Measurements from ENCODE around the gene ZC3H7A.

Gene ZC3H7A

GRCh38 chr16:11799017-11799381, 1.9 kb upstream of the ZC3H7A start:
- Histone ChIP-seq H3K27me3 (ENCODE audit: control insufficient read depth in 1 of 2, insufficient read depth in 2 of 2, low read length in 2 of 2) (no peaks in the 10 kb centered on the region), H3K9me3 (ENCODE audit: low read length) (no peaks in the 10 kb centered on the region), H3K4me3 (ENCODE audit: low read depth in 1 of 2, low read length in 2 of 2) (no peak overlapping the region), H3K9ac (ENCODE audit: low read length) (no peak overlapping the region), H3K27ac (ENCODE audit: low read depth, low read length) (peak overlapping the region; percentile 98), H3K36me3 (ENCODE audit: insufficient read depth, low read length) (no peaks in the 10 kb centered on the region), H3K4me1 (ENCODE audit: insufficient read depth, low read length) (peaks cover 33% of the 10 kb centered on the region)

DNA sequence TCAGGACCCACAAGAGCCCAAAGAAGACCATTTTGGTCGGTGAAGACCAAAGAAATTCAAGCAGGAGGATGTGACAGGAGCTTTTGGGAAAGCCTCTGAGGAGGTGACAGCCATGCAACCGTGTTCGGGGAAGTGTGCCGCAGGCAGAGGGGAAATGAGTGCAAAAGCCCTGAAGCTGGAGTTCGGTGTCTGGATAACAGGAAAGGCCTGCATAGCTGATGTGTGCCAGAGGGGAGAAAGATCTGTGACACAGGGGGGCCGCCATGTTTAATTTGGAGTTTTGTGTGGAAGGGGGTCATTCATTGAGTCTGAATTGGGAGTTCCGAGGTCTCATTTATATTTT, 870 bp upstream of the ZC3H7A start:
- no peaks in the 10 kb centered on the region for H3K36me3 ChIP-seq (ENCODE audit: insufficient read depth, low read length)
- peaks cover 43% of the 10 kb centered on the region for H3K4me1 ChIP-seq (ENCODE audit: insufficient read depth, low read length)

DNA sequence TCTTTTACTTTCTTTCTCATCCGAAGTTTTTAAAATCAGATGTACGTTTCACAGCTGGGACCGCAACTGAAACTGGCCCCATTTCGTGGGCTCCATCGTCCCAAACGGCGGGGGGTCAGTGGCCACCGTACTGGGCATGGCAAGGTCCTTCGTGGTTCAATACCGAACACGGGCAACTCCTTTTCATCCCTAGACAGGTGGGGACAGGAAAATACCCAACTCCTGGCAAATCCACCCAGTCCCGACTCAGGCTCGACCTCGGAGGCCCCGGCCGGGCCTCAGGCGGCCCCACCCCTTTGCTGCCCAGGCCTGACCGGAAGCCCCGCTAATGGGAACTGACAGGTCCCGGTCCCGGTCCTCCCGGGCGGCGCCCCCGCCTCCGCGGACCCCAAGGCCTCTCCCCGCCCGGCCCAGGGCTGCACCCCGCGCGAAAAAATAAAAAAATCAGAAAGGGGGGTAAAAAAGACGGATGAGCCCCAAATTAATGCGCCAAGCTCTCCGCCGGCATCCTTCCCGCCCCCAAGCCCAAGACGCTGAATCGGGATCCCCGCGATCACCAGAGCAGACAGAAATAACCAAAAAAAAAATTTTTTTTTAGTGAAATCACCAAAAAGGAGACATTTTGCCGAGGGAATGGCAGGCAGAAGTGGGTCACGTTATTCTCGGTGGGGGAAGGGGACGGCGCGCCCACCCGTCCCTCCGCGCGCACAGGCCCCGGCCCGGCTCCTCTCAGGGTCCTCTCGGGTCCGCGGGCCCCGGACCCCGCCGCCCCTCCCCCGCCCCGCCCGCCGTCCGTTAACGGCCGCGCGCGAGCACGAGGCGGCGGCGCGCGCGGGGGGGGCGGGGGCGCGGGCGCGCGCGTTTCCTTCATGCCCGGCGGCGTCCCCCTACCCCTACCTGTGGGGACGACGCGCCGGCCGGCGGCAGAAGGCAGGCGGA, 562 bp downstream of the ZC3H7A start:
- Histone ChIP-seq H3K4me1 (ENCODE audit: insufficient read depth, low read length) (peaks cover 49% of the 10 kb centered on the region), H3K27ac (ENCODE audit: low read depth, low read length) (peak overlapping the region; percentile 96), H3K9me3 (ENCODE audit: low read length) (no peaks in the 10 kb centered on the region), H3K4me3 (ENCODE audit: low read depth in 1 of 2, low read length in 2 of 2) (peak overlapping the region; percentile 75 to 89), H3K27me3 (ENCODE audit: control insufficient read depth in 1 of 2, insufficient read depth in 2 of 2, low read length in 2 of 2) (no peaks in the 10 kb centered on the region), H3K36me3 (ENCODE audit: insufficient read depth, low read length) (no peaks in the 10 kb centered on the region), H3K9ac (ENCODE audit: low read length) (peak overlapping the region; percentile 87)

More for the DNA sequence above, 870 bp upstream of the ZC3H7A start:
- Histone ChIP-seq H3K4me3 (ENCODE audit: low read depth in 1 of 2, low read length in 2 of 2) (peak overlapping the region; percentile 82 to 91), H3K9ac (ENCODE audit: low read length) (peak overlapping the region; percentile 99), H3K27me3 (ENCODE audit: control insufficient read depth in 1 of 2, insufficient read depth in 2 of 2, low read length in 2 of 2) (no peaks in the 10 kb centered on the region), H3K27ac (ENCODE audit: low read depth, low read length) (peak overlapping the region; percentile 98), H3K9me3 (ENCODE audit: low read length) (no peaks in the 10 kb centered on the region)

- Histone ChIP-seq H3K4me1 (ENCODE audit: insufficient read depth, low read length) (peaks cover 54% of the 10 kb centered on the region), H3K9me3 (ENCODE audit: low read length) (no peaks in the 10 kb centered on the region), H3K27me3 (ENCODE audit: control insufficient read depth in 1 of 2, insufficient read depth in 2 of 2, low read length in 2 of 2) (no peaks in the 10 kb centered on the region), H3K36me3 (ENCODE audit: insufficient read depth, low read length) (no peaks in the 10 kb centered on the region), H3K9ac (ENCODE audit: low read length) (peak overlapping the region; percentile 87), H3K27ac (ENCODE audit: low read depth, low read length) (peak overlapping the region; percentile 96), H3K4me3 (ENCODE audit: low read depth in 1 of 2, low read length in 2 of 2) (peak overlapping the region; percentile 75 to 89)
Measured at GRCh38 chr16:11795887-11796226, 1.2 kb downstream of the ZC3H7A start.

- no peaks in the 10 kb centered on the region for H3K36me3 ChIP-seq (ENCODE audit: insufficient read depth, low read length)
- no peaks in the 10 kb centered on the region for H3K9me3 ChIP-seq (ENCODE audit: low read length)
- H3K9ac ChIP-seq (ENCODE audit: low read length) = no peak overlapping the region
- H3K4me1 ChIP-seq (ENCODE audit: insufficient read depth, low read length) = peaks cover 54% of the 10 kb centered on the region
- H3K27me3 ChIP-seq (ENCODE audit: control insufficient read depth in 1 of 2, insufficient read depth in 2 of 2, low read length in 2 of 2) = no peaks in the 10 kb centered on the region
- H3K4me3 ChIP-seq (ENCODE audit: low read depth in 1 of 2, low read length in 2 of 2) = peak overlapping the region; percentile 75 to 89
- peak overlapping the region; percentile 96 for H3K27ac ChIP-seq (ENCODE audit: low read depth, low read length)
Measured at GRCh38 chr16:11794996-11795886, 1.8 kb downstream of the ZC3H7A start.

DNA sequence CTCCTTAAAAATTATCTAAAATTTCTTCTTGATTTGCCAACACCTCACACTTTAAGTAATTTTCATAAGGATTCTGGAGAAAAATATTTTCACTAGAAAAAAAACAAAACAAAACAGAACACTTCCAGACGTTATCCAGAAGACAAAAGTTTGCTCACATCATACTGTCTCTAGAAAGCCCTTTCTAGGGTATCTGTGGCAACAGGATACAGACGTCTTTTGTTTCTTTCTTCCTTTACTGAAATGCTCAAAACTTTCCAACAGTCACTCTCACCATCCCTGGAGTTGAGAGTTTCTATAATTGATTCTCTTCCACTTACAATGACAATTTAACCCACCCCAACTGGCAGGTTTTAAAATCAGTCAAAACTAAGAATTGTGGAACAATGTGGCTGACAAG, 2.6 kb downstream of the ZC3H7A start:
- H3K9me3 ChIP-seq (ENCODE audit: low read length) = no peaks in the 10 kb centered on the region
- no peak overlapping the region for H3K27ac ChIP-seq (ENCODE audit: low read depth, low read length)
- H3K36me3 ChIP-seq (ENCODE audit: insufficient read depth, low read length) = no peaks in the 10 kb centered on the region
- H3K4me1 ChIP-seq (ENCODE audit: insufficient read depth, low read length) = peaks cover 48% of the 10 kb centered on the region
- H3K4me3 ChIP-seq (ENCODE audit: low read depth in 1 of 2, low read length in 2 of 2) = no peak overlapping the region
- no peaks in the 10 kb centered on the region for H3K27me3 ChIP-seq (ENCODE audit: control insufficient read depth in 1 of 2, insufficient read depth in 2 of 2, low read length in 2 of 2)
- H3K9ac ChIP-seq (ENCODE audit: low read length) = no peak overlapping the region

DNA sequence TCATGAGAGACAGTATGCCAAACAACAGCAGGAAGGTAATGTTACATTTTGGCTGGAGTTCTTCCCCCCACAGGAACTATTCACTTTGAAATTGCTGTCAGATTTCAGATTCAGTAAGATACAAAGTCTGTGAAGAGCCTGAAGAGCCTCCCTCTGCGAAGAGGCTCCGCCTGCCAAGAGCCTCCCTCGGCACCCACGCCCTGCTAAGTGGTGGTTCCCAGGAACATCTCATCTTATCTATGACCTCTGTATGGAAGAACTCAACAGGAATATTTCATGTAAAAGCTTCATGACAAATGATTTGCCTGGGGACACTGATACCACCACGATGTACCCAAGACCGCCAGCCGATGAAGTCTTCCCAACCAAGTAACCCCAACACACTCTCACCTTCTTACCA, 3.2 kb downstream of the ZC3H7A start:
- no peak overlapping the region for H3K9ac ChIP-seq (ENCODE audit: low read length)
- H3K27me3 ChIP-seq (ENCODE audit: control insufficient read depth in 1 of 2, insufficient read depth in 2 of 2, low read length in 2 of 2) = no peaks in the 10 kb centered on the region
- no peaks in the 10 kb centered on the region for H3K9me3 ChIP-seq (ENCODE audit: low read length)
- H3K27ac ChIP-seq (ENCODE audit: low read depth, low read length) = no peak overlapping the region
- peaks cover 46% of the 10 kb centered on the region for H3K4me1 ChIP-seq (ENCODE audit: insufficient read depth, low read length)
- no peaks in the 10 kb centered on the region for H3K36me3 ChIP-seq (ENCODE audit: insufficient read depth, low read length)
- H3K4me3 ChIP-seq (ENCODE audit: low read depth in 1 of 2, low read length in 2 of 2) = no peak overlapping the region

GRCh38 chr16:11792410-11793241, 4.4 kb downstream of the ZC3H7A start:
- no peaks in the 10 kb centered on the region for H3K9me3 ChIP-seq (ENCODE audit: low read length)
- H3K27me3 ChIP-seq (ENCODE audit: control insufficient read depth in 1 of 2, insufficient read depth in 2 of 2, low read length in 2 of 2) = no peaks in the 10 kb centered on the region
- no peak overlapping the region for H3K27ac ChIP-seq (ENCODE audit: low read depth, low read length)
- no peak overlapping the region for H3K9ac ChIP-seq (ENCODE audit: low read length)
- H3K4me3 ChIP-seq (ENCODE audit: low read depth in 1 of 2, low read length in 2 of 2) = no peak overlapping the region
- H3K36me3 ChIP-seq (ENCODE audit: insufficient read depth, low read length) = no peaks in the 10 kb centered on the region
- peaks cover 35% of the 10 kb centered on the region for H3K4me1 ChIP-seq (ENCODE audit: insufficient read depth, low read length)

GRCh38 chr16:11791144-11791828, 5.8 kb downstream of the ZC3H7A start:
- H3K27ac ChIP-seq (ENCODE audit: low read depth, low read length) = no peak overlapping the region

DNA sequence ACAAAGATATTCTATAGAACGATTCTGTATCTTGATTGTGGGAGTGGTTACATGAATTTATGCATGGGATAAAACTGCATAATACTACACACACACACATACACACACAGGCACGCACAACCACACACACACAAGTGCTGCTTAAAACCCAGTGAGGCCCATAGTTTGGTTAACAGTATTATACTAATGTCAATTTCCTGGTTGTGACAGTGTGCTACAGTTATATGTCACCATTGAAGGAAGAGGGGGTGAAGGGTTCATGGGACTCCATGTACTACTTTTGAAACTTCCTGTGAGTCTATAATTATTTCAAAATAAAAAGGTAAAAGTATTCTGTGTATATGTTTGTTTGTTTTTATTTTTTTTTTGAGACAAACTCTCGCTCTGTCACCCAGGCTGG, 8.1 kb downstream of the ZC3H7A start:
- no peak overlapping the region for H3K4me3 ChIP-seq (ENCODE audit: low read depth in 1 of 2, low read length in 2 of 2)
- no peaks in the 10 kb centered on the region for H3K36me3 ChIP-seq (ENCODE audit: insufficient read depth, low read length)
- H3K9me3 ChIP-seq (ENCODE audit: low read length) = no peaks in the 10 kb centered on the region
- peaks cover 22% of the 10 kb centered on the region for H3K4me1 ChIP-seq (ENCODE audit: insufficient read depth, low read length)
- H3K9ac ChIP-seq (ENCODE audit: low read length) = no peak overlapping the region
- H3K27me3 ChIP-seq (ENCODE audit: control insufficient read depth in 1 of 2, insufficient read depth in 2 of 2, low read length in 2 of 2) = no peaks in the 10 kb centered on the region
- no peak overlapping the region for H3K27ac ChIP-seq (ENCODE audit: low read depth, low read length)

More at GRCh38 chr16:11791144-11791828, 5.8 kb downstream of the ZC3H7A start:
- Histone ChIP-seq H3K9ac (ENCODE audit: low read length) (peak overlapping the region; percentile 5), H3K36me3 (ENCODE audit: insufficient read depth, low read length) (no peaks in the 10 kb centered on the region), H3K4me3 (ENCODE audit: low read depth in 1 of 2, low read length in 2 of 2) (no peak overlapping the region), H3K27me3 (ENCODE audit: control insufficient read depth in 1 of 2, insufficient read depth in 2 of 2, low read length in 2 of 2) (no peaks in the 10 kb centered on the region), H3K4me1 (ENCODE audit: insufficient read depth, low read length) (peaks cover 35% of the 10 kb centered on the region), H3K9me3 (ENCODE audit: low read length) (no peaks in the 10 kb centered on the region)
